Fibroblast of villous mesenchyme (primary cell): ENCODE results near the gene ING3. TPM values are rescaled to one million over a fixed set of nuclear protein-coding genes. Genes with fewer than 3 reads are reported as not detected.
"Not testable (repeated sequence)": the region's sequence is repeated elsewhere in the genome, so short reads cannot be mapped to it uniquely, and the experiment has no call there.

Source experiments
- DNase-seq: peaks from one replicate; pipeline ENCODE4 v3.0.0-alpha.2; 2010; ENCODE audit warnings: low read depth
- H3K4me3 ChIP-seq: 2 replicates; pipeline ENCODE4 v1.5.1; 2011; ENCODE audit warnings: low read depth, mild to moderate bottlenecking, low read length
- CTCF ChIP-seq: IDR thresholded peaks from 2 replicates; pipeline ENCODE4 v1.5.1; 2012; ENCODE audit warnings: low read depth, mild to moderate bottlenecking, low read length; ENCODE audit not compliant: insufficient read depth
- total RNA-seq: library from RNA; depleted of rRNA; stranded (reverse); fragments of >200 nt; gene quantifications from 2 replicates; pipeline ENCODE4 v1.2.3, GENCODE V29; 2012

ING3 gene
- total RNA-seq, 1 donor = 21.2 TPM

GRCh38 chr7:120981888-120982615 lies 31.5 kb downstream of the ING3 start:
- TF ChIP-seq CTCF = no peak
- no peak for DNase-seq
- H3K4me3 ChIP-seq = no peak overlapping the region

- H3K4me3 ChIP-seq, DNase-seq: not testable (repeated sequence)
These were observed 33.0 kb downstream of the ING3 start for GRCh38 chr7:120983592-120983991.

- DNase-seq = no peak
- H3K4me3 ChIP-seq = no peak overlapping the region
- TF ChIP-seq CTCF = no peak
These were observed 33.8 kb downstream of the ING3 start for GRCh38 chr7:120984406-120984805.

GRCh38 chr7:120985130-120985758 lies 34.7 kb downstream of the ING3 start:
- no peak for TF ChIP-seq CTCF
- peak; percentile 88 for DNase-seq
- H3K4me3 ChIP-seq = no peak overlapping the region

GRCh38 chr7:120985839-120986238 lies 35.3 kb downstream of the ING3 start:
- TF ChIP-seq CTCF = no peak
- no peak for DNase-seq
- no peak overlapping the region for H3K4me3 ChIP-seq

- no peak overlapping the region for H3K4me3 ChIP-seq
- DNase-seq = no peak
- TF ChIP-seq CTCF = no peak
These were observed 36.1 kb downstream of the ING3 start for GRCh38 chr7:120986650-120987049.

GRCh38 chr7:120987280-120987679 lies 36.7 kb downstream of the ING3 start:
- no peak for TF ChIP-seq CTCF
- H3K4me3 ChIP-seq = no peak overlapping the region
- no peak for DNase-seq
